HEK293T (cell line): Measurements from ENCODE around the gene MMP7.

Experiments used
- CTCF ChIA-PET: fragments of 350-600 bp; formaldehyde crosslinking; extraction: SDS; loops from one replicate; lab custom pipeline; 2021; ENCODE audit warnings: antibody characterized with exemption, inconsistent platforms; lab: Yijun Ruan, JAX
- POLR2A ChIA-PET: fragments of 350-600 bp; formaldehyde crosslinking; extraction: SDS; loops from one replicate; lab custom pipeline; 2020; ENCODE audit warnings: antibody characterized with exemption, inconsistent platforms; lab: Yijun Ruan, JAX
- DNase-seq: peaks from one replicate; pipeline ENCODE4 v3.0.0; 2012; ENCODE audit warnings: mixed read lengths; ENCODE audit errors: extremely low spot score
- ARNT ChIP-seq: fragments of 450-650 bp; IDR thresholded peaks from 2 replicates; pipeline ENCODE4 v1.6.1; 2017; ENCODE audit warnings: mild to moderate bottlenecking
- BHLHE40 ChIP-seq: fragments of 450-650 bp; IDR thresholded peaks from 2 replicates; pipeline ENCODE4 v1.6.1; 2016; ENCODE audit warnings: mild to moderate bottlenecking, moderate library complexity, borderline replicate concordance
- CTBP1 ChIP-seq: fragments of 450-650 bp; IDR thresholded peaks from 2 replicates; pipeline ENCODE4 v1.6.1; 2016; ENCODE audit warnings: borderline replicate concordance
- ELF4 ChIP-seq: fragments of 450-650 bp; IDR thresholded peaks from 2 replicates; pipeline ENCODE4 v1.6.1; 2017; ENCODE audit warnings: antibody characterized with exemption
- FOXA1 ChIP-seq: fragments of 450-650 bp; IDR thresholded peaks from 2 replicates; pipeline ENCODE4 v1.6.1; 2016; ENCODE audit warnings: mild to moderate bottlenecking
- FOXK2 ChIP-seq: fragments of 450-650 bp; IDR thresholded peaks from 2 replicates; pipeline ENCODE4 v1.6.1; 2016; ENCODE audit warnings: mild to moderate bottlenecking
- FOXM1 ChIP-seq: fragments of 450-650 bp; IDR thresholded peaks from 2 replicates; pipeline ENCODE4 v1.6.1; 2017; ENCODE audit warnings: mild to moderate bottlenecking, borderline replicate concordance
- HDGF ChIP-seq: fragments of 450-650 bp; IDR thresholded peaks from 2 replicates; pipeline ENCODE4 v1.6.1; 2017; ENCODE audit warnings: antibody characterized with exemption, borderline replicate concordance
- L3MBTL2 ChIP-seq: fragments of 450-650 bp; conservative IDR thresholded peaks from 2 replicates; pipeline ENCODE4 v1.6.1; 2016; ENCODE audit warnings: mild to moderate bottlenecking
- LEF1 ChIP-seq: fragments of 450-650 bp; IDR thresholded peaks from 2 replicates; pipeline ENCODE4 v1.6.1; 2017; ENCODE audit warnings: mild to moderate bottlenecking, borderline replicate concordance
- NFRKB ChIP-seq: fragments of 450-650 bp; IDR thresholded peaks from 2 replicates; pipeline ENCODE4 v1.6.1; 2016; ENCODE audit warnings: mild to moderate bottlenecking, moderate library complexity
- PKNOX1 ChIP-seq: fragments of 450-650 bp; IDR thresholded peaks from 2 replicates; pipeline ENCODE4 v1.6.1; 2016
- SP1 ChIP-seq: fragments of 450-650 bp; IDR thresholded peaks from 2 replicates; pipeline ENCODE4 v1.6.1; 2017
- SUZ12 ChIP-seq: fragments of 450-650 bp; IDR thresholded peaks from 2 replicates; pipeline ENCODE4 v1.6.1; 2016; ENCODE audit warnings: mild to moderate bottlenecking
- TARDBP ChIP-seq: fragments of 450-650 bp; IDR thresholded peaks from 2 replicates; pipeline ENCODE4 v1.6.1; 2016
- ZNF384 ChIP-seq: fragments of 450-650 bp; IDR thresholded peaks from 2 replicates; pipeline ENCODE4 v1.6.1; 2016

The MMP7 gene

DNA sequence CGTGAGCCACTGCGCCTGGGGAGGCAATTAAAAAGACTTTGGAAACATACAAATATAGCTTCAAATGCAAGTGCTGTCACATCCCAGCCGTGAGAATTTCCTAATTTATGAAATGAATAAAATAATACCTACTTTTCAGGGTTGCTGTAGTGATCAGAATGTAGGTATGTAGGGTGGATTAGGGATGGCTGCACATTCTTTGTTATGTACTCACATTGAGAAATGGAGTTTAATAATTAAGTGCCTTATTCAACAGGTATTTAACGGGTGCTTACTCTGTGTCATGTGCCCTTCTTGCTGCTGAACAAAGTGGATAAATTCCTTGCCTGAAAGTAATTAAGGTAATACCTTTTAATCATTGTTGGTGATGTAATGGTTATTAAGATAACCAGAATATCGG lies 37.0 kb downstream of the MMP7 start:
- DNase-seq = no peak
- TF ChIP-seq ARNT = no peak
- no peak for TF ChIP-seq BHLHE40
- TF ChIP-seq SP1 = no peak
- no peak for TF ChIP-seq FOXA1
- no peak for TF ChIP-seq FOXK2
- no peak for TF ChIP-seq CTBP1
- TF ChIP-seq HDGF = no peak
- TF ChIP-seq SUZ12 = no peak
- TF ChIP-seq ZNF384 = no peak
- no peak for TF ChIP-seq L3MBTL2
- TF ChIP-seq FOXM1 = no peak
- TF ChIP-seq PKNOX1 = no peak
- TF ChIP-seq LEF1 = no peak
- TF ChIP-seq NFRKB = no peak
- CTCF ChIA-PET = interaction anchor here (0.6 kb wide), 1 partner anchor 173 kb away, joined by 4 read pairs; no protein-coding TSS in a partner anchor
- POLR2A ChIA-PET = no interaction called here

DNA sequence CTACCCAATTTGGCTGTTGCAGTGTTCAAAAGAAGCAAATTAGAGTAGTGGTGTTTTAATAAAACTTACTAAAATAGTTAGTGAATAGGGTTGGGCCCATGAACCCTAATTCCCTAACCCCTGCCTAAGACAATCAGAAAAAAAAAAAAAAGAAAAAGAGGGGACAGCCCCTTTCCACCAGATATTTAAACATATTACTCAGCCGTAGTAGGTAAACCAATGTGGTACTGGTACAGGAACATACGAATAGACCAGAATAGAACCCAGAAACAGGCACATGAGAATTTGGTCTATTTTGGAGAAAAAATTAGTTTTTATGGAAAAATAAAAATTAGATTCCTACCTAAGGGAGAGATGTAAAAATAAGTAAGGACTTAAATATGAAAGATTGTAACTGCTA lies 38.6 kb downstream of the MMP7 start:
- DNase-seq = no peak
- POLR2A ChIA-PET = no interaction called here
- CTCF ChIA-PET = no interaction called here
- no peak for TF ChIP-seq BHLHE40
- TF ChIP-seq ELF4 = no peak
- no peak for TF ChIP-seq SUZ12
- TF ChIP-seq FOXA1 = no peak
- TF ChIP-seq PKNOX1 = no peak
- no peak for TF ChIP-seq NFRKB
- no peak for TF ChIP-seq FOXK2
- no peak for TF ChIP-seq L3MBTL2
- TF ChIP-seq SP1 = no peak

DNA sequence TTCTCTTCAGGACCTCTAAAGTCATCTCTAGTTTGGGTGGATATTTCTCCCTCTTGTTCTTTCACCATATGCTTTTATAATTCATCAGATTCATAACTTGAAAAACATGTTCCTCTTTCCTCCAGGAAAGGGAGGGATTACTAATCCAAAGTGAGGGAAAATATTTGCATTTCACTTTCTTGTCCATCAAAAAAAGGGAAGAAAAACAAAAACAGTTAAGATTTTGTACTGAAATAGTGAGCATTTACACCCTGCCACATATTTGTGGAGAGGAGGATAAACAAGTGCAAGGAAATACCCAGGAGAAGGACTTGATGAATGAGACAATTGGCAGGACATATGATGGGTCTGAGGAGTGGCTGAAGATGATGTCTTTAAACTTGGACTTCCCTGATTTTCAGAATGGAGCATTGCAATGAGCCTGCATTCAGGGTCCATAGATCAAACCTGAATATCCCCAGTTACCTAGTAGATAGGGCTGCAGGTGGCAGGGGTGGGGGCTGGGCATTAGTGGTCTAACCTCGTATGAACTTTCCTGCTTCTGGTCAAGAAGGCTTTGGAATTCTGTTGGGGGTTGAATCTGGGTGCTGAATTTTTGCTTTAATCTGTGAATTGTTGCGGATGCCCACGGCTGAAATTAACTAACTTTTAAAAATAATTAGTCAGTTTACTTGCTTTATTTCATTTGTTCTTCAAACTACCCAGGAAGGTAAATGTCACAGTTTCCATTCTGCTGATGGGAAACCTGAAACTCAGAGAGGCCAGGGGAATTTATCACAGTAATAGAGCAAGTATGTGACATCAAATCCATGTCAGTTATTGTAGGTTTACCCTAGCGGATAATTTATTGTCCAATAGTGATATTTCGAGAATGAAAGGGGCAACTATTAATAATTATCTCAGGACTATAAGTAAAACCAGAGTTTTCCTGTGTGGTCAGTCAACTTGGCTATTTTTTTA lies 41.1 kb downstream of the MMP7 start:
- POLR2A ChIA-PET = no interaction called here
- CTCF ChIA-PET = no interaction called here
- TF ChIP-seq L3MBTL2 = no peak
- no peak for TF ChIP-seq SP1
- no peak for TF ChIP-seq ZNF384
- no peak for TF ChIP-seq TARDBP
- TF ChIP-seq CTBP1 = no peak
- TF ChIP-seq NFRKB = no peak
- no peak for TF ChIP-seq LEF1
- TF ChIP-seq PKNOX1 = no peak
- no peak for TF ChIP-seq ELF4
- TF ChIP-seq BHLHE40 = no peak
- no peak for TF ChIP-seq ARNT
- TF ChIP-seq SUZ12 = no peak
- DNase-seq = no peak

- CTCF ChIA-PET = interaction anchor here (0.5 kb wide), 1 partner anchor 11 kb away, joined by 9 read pairs; no protein-coding TSS in a partner anchor
- no peak for TF ChIP-seq FOXM1
- TF ChIP-seq FOXK2 = no peak
- no peak for TF ChIP-seq LEF1
- TF ChIP-seq PKNOX1 = no peak
- no peak for TF ChIP-seq CTBP1
- no peak for TF ChIP-seq SUZ12
- no peak for TF ChIP-seq TARDBP
- TF ChIP-seq ELF4 = no peak
- TF ChIP-seq ZNF384 = no peak
- no peak for TF ChIP-seq BHLHE40
- no peak for TF ChIP-seq FOXA1
- POLR2A ChIA-PET = no interaction called here
- no peak for DNase-seq
Measured at GRCh38 chr11:102488208-102488607, 42.3 kb downstream of the MMP7 start.

DNA sequence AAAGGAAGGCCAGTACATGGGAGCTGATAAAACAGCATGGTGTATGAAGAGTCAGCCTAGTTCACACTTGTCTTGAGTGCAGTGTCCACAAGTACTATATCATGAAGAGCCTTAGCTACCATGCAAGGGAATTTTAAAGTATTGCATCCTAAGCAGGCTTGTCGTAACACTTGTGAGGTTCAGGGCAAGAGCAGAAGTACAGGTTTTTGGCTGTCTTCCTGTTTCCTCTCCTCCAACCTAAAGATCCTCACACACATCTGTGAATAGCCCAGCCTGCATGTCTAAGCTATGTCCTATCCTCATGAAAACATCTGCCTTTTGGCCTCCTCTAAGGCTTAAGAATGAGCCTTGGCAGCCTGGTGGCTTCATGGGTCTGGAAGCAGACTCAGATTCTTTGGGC lies 43.3 kb downstream of the MMP7 start:
- ChIA-PET CTCF (no interaction called here), POLR2A (no interaction called here)
- no peak for TF ChIP-seq SP1
- no peak for TF ChIP-seq HDGF
- no peak for TF ChIP-seq CTBP1
- TF ChIP-seq ELF4 = no peak
- TF ChIP-seq FOXK2 = no peak
- TF ChIP-seq FOXA1 = no peak
- no peak for TF ChIP-seq SUZ12
- no peak for TF ChIP-seq L3MBTL2
- no peak for TF ChIP-seq LEF1
- TF ChIP-seq TARDBP = no peak
- no peak for TF ChIP-seq NFRKB
- TF ChIP-seq PKNOX1 = no peak
- no peak for TF ChIP-seq FOXM1
- TF ChIP-seq ARNT = no peak
- DNase-seq = no peak
